Liver (tissue), 9 donors: ENCODE results near the gene RAD54L2. TPM values are rescaled to one million over a fixed set of nuclear protein-coding genes. Genes with fewer than 3 reads are reported as not detected.

Source experiments
- DNase-seq: peaks from one replicate; pipeline ENCODE4 v3.0.0-alpha.2; 2017; ENCODE audit warnings: low spot score
- H3K27ac ChIP-seq, 2 donors: one replicate each; pipeline ENCODE4 v1.7.0; 2013; ENCODE audit warnings: inconsistent platforms in 2 of 2, low read length in 2 of 2, control low read depth in 1 of 2, low read depth in 1 of 2, mild to moderate bottlenecking in 1 of 2
- H3K27me3 ChIP-seq, 4 donors: one replicate each; pipeline versions ENCODE4 v1.6.1 to v1.7.0; 2013; ENCODE audit warnings: low read length in 3 of 4, inconsistent platforms in 1 of 4, mild to moderate bottlenecking in 1 of 4, moderate library complexity in 1 of 4; ENCODE audit not compliant: control insufficient read depth in 4 of 4, insufficient read depth in 4 of 4
- H3K36me3 ChIP-seq, 4 donors: one replicate each; pipeline versions ENCODE4 v1.6.1 to v1.7.0; 2013; ENCODE audit warnings: low read length in 3 of 4, mild to moderate bottlenecking in 3 of 4, low read depth in 1 of 4, moderate library complexity in 1 of 4; ENCODE audit not compliant: control insufficient read depth in 4 of 4, insufficient read depth in 3 of 4
- H3K4me1 ChIP-seq, 4 donors: one replicate each; pipeline versions ENCODE4 v1.6.1 to v1.7.0; 2013; ENCODE audit warnings: low read length in 3 of 4, mild to moderate bottlenecking in 3 of 4, moderate library complexity in 1 of 4; ENCODE audit not compliant: control insufficient read depth in 4 of 4, insufficient read depth in 4 of 4
- H3K4me3 ChIP-seq, 3 donors: one replicate each; pipeline versions ENCODE4 v1.6.1 to v1.7.0; 2013; ENCODE audit warnings: low read length in 3 of 3, control low read depth in 1 of 3, low read depth in 1 of 3, mild to moderate bottlenecking in 1 of 3
- H3K9ac ChIP-seq, 2 donors: one replicate each; pipeline ENCODE4 v1.7.0; 2013; ENCODE audit warnings: low read length in 2 of 2, mild to moderate bottlenecking in 2 of 2, moderate library complexity in 2 of 2, control low read depth in 1 of 2, low read depth in 1 of 2
- H3K9me3 ChIP-seq, 4 donors: one replicate each; pipeline versions ENCODE4 v1.6.1 to v1.7.0; 2013; ENCODE audit warnings: low read length in 3 of 4; ENCODE audit not compliant: control insufficient read depth in 4 of 4
- EGR1 ChIP-seq, 2 donors: IDR thresholded peaks; 2 replicates each; pipeline ENCODE4 v1.6.1; 2016 to 2018; ENCODE audit warnings: antibody characterized with exemption in 2 of 2, low read depth in 2 of 2
- FOXA1 ChIP-seq: IDR thresholded peaks from 2 replicates; pipeline ENCODE4 v1.6.1; 2016; ENCODE audit warnings: antibody characterized with exemption
- FOXA2 ChIP-seq: IDR thresholded peaks from 2 replicates; pipeline ENCODE4 v1.6.1; 2016; ENCODE audit warnings: antibody characterized with exemption
- GABPA ChIP-seq, 2 donors: IDR thresholded peaks in 1 of 2; conservative IDR thresholded peaks in 1 of 2; 2 replicates each; pipeline ENCODE4 v1.6.1; 2016; ENCODE audit warnings: antibody characterized with exemption in 2 of 2, mild to moderate bottlenecking in 1 of 2, moderate library complexity in 1 of 2
- HNF4A ChIP-seq, 2 donors: conservative IDR thresholded peaks; 2 replicates each; pipeline ENCODE4 v1.6.1; 2016; ENCODE audit warnings: antibody characterized with exemption in 2 of 2, mild to moderate bottlenecking in 2 of 2
- HNF4G ChIP-seq: IDR thresholded peaks from 2 replicates; pipeline ENCODE4 v1.6.1; 2016; ENCODE audit warnings: antibody characterized with exemption
- JUND ChIP-seq, 2 donors: IDR thresholded peaks; 2 replicates each; pipeline ENCODE4 v1.6.1; 2016; ENCODE audit warnings: antibody characterized with exemption in 2 of 2
- RAD21 ChIP-seq, 2 donors: IDR thresholded peaks; 2 replicates each; pipeline ENCODE4 v1.6.1; 2016; ENCODE audit warnings: antibody characterized with exemption in 2 of 2, mild to moderate bottlenecking in 2 of 2
- RXRA ChIP-seq, 2 donors: IDR thresholded peaks; 2 replicates each; pipeline ENCODE4 v1.6.1; 2017 to 2018; ENCODE audit warnings: antibody characterized with exemption in 2 of 2, mild to moderate bottlenecking in 1 of 2
- YY1 ChIP-seq: IDR thresholded peaks from 2 replicates; pipeline ENCODE4 v1.6.1; 2016; ENCODE audit warnings: antibody characterized with exemption, mild to moderate bottlenecking
- WGBS: extraction: QIAGEN DNeasy Blood & Tissue Kit; methylation state at CpG from one replicate; pipeline ENCODE4 v1.1.7; 2013; 5-methylcytosine and 5-hydroxymethylcytosine counted together
- polyA plus RNA-seq, 2 donors: library from polyadenylated mRNA; stranded (reverse) in 1 of 2; unstranded in 1 of 2; fragments of 200-250 nt in 1 of 2; fragments of >200 nt in 1 of 2; fragmentation: Nextera tagmentation in 1 of 2; extraction: Ambion mirVana in 1 of 2; gene quantifications; one replicate each; pipeline versions ENCODE4 v1.2.1 to v1.2.3, GENCODE V29; 2013 to 2015
- total RNA-seq, 2 donors: library from RNA; depleted of rRNA; stranded (reverse); fragments of >200 nt; gene quantifications; one replicate each; pipeline ENCODE4 v1.2.3, GENCODE V29; 2014
- TF ChIP-seq, protein P1 (sequence below): IDR thresholded peaks from 2 replicates; pipeline ENCODE4 v1.6.1; 2016; ENCODE audit warnings: antibody characterized with exemption
- TF ChIP-seq, protein P2 (sequence below): IDR thresholded peaks from 2 replicates; pipeline ENCODE4 v1.6.1; 2016; ENCODE audit warnings: antibody characterized with exemption
- TF ChIP-seq, protein P3 (sequence below): IDR thresholded peaks from 2 replicates; pipeline ENCODE4 v1.6.1; 2016; ENCODE audit warnings: antibody characterized with exemption
- TF ChIP-seq, protein P4 (sequence below): fragments of 150-350 bp; IDR thresholded peaks from 2 replicates; pipeline ENCODE4 v1.5.1; 2017; ENCODE audit warnings: improper control_type of control experiment, low read depth, low read length; ENCODE audit not compliant: missing input control
- TF ChIP-seq, protein P5 (sequence below): IDR thresholded peaks from 2 replicates; pipeline ENCODE4 v1.6.1; 2016; ENCODE audit warnings: antibody characterized with exemption, mild to moderate bottlenecking
- donor health status: healthy.
- donor health status: healthy.
- donor health status: healthy.
- donor health status: healthy.
- donor health status: healthy.

RAD54L2 gene
- total and polyA plus RNA-seq, 4 donors, result 1.9 to 25.1 (median 8.0) TPM

DNA sequence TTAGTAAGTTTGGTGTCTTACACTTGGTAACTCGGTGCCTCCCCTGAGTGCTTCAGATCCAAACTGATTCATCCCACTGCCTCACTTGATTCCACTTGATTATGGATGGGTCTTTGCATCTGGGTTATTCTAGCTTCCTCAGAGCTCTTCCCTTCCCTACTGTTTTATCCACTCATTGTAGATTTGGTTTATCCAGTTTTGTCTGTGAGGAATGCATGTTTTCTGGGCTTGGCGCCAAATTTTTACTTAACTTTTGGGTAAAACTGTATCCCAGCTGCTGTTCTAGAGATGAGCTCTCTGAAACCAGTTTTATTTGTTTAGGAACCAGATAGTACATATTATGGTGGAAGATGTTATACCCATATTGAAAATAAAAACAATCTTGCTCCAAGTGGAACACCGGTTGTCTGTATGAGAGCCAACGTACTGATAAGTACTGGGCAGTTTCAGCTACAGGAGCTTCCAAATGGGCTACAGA lies 20.9 kb downstream of the RAD54L2 start:
- 58% methylated on average over 4 of the region's 4 CpGs for WGBS
- TF ChIP-seq HNF4G (no peak), FOXA2 (no peak), RXRA (IDR thresholded peaks at IDR 0.05) (no peak), YY1 (no peak), RAD21 (IDR thresholded peaks at IDR 0.05) (no peak), JUND (IDR thresholded peaks at IDR 0.05) (no peak), FOXA1 (no peak)
- TF ChIP-seq, protein P1, sequence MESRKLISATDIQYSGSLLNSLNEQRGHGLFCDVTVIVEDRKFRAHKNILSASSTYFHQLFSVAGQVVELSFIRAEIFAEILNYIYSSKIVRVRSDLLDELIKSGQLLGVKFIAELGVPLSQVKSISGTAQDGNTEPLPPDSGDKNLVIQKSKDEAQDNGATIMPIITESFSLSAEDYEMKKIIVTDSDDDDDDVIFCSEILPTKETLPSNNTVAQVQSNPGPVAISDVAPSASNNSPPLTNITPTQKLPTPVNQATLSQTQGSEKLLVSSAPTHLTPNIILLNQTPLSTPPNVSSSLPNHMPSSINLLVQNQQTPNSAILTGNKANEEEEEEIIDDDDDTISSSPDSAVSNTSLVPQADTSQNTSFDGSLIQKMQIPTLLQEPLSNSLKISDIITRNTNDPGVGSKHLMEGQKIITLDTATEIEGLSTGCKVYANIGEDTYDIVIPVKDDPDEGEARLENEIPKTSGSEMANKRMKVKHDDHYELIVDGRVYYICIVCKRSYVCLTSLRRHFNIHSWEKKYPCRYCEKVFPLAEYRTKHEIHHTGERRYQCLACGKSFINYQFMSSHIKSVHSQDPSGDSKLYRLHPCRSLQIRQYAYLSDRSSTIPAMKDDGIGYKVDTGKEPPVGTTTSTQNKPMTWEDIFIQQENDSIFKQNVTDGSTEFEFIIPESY, result no peak
- TF ChIP-seq, protein P2, sequence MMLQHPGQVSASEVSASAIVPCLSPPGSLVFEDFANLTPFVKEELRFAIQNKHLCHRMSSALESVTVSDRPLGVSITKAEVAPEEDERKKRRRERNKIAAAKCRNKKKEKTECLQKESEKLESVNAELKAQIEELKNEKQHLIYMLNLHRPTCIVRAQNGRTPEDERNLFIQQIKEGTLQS, result no peak
- TF ChIP-seq, protein P3, sequence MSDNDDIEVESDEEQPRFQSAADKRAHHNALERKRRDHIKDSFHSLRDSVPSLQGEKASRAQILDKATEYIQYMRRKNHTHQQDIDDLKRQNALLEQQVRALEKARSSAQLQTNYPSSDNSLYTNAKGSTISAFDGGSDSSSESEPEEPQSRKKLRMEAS, result no peak
- Histone ChIP-seq H3K36me3 (peaks cover 0 to 8% (median 4%) of the 10 kb centered on the region in 4 donors), H3K9me3 (no peaks in the 10 kb centered on the region), H3K4me1 (peaks cover 0 to 29% (median 8%) of the 10 kb centered on the region in 4 donors), H3K27ac (no peak overlapping the region), H3K4me3 (no peak overlapping the region), H3K27me3 (no peaks in the 10 kb centered on the region), H3K9ac (no peak overlapping the region)
- DNase-seq, result no peak

DNA sequence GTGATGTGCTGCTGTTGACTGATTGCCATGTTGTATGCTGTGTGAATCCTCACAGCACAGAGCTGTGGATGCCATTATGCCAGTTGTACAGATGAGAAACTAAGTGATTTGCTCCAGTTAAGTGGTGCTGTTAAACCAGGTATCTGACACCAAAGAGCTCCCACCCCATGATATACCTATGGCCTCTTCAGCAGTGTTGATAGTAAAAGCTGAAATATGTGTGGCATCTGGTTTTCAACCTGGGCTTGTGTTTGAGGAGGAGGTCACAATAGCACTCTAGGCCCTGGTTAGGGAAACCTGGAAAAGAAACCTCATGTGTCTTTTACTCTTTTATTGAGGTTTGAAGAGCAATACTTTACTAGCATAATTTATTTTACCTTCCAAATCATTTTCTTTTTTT lies 21.4 kb downstream of the RAD54L2 start:
- no peak overlapping the region for H3K9ac ChIP-seq
- no peak for DNase-seq
- no peak overlapping the region for H3K4me3 ChIP-seq
- H3K27me3 ChIP-seq, result no peaks in the 10 kb centered on the region
- H3K27ac ChIP-seq, result no peak overlapping the region
- peaks cover 0 to 8% (median 3%) of the 10 kb centered on the region in 4 donors for H3K36me3 ChIP-seq
- H3K9me3 ChIP-seq, result no peaks in the 10 kb centered on the region
- peaks cover 0 to 31% (median 8%) of the 10 kb centered on the region in 4 donors for H3K4me1 ChIP-seq
- TF ChIP-seq, protein P4, sequence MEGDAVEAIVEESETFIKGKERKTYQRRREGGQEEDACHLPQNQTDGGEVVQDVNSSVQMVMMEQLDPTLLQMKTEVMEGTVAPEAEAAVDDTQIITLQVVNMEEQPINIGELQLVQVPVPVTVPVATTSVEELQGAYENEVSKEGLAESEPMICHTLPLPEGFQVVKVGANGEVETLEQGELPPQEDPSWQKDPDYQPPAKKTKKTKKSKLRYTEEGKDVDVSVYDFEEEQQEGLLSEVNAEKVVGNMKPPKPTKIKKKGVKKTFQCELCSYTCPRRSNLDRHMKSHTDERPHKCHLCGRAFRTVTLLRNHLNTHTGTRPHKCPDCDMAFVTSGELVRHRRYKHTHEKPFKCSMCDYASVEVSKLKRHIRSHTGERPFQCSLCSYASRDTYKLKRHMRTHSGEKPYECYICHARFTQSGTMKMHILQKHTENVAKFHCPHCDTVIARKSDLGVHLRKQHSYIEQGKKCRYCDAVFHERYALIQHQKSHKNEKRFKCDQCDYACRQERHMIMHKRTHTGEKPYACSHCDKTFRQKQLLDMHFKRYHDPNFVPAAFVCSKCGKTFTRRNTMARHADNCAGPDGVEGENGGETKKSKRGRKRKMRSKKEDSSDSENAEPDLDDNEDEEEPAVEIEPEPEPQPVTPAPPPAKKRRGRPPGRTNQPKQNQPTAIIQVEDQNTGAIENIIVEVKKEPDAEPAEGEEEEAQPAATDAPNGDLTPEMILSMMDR, result no peak
- TF ChIP-seq RAD21 (IDR thresholded peaks at IDR 0.05) (no peak), JUND (IDR thresholded peaks at IDR 0.05) (no peak), EGR1 (IDR thresholded peaks at IDR 0.05; ENCODE audit: low read depth in 2 of 2) (no peak), HNF4A (conservative IDR thresholded peaks at IDR 0.05) (no peak), FOXA2 (no peak), GABPA (IDR thresholded peaks at IDR 0.05 in 1 of 2, conservative IDR thresholded peaks at IDR 0.05 in 1 of 2) (no peak), YY1 (no peak)
- TF ChIP-seq, protein P2, result no peak
- TF ChIP-seq, protein P5, sequence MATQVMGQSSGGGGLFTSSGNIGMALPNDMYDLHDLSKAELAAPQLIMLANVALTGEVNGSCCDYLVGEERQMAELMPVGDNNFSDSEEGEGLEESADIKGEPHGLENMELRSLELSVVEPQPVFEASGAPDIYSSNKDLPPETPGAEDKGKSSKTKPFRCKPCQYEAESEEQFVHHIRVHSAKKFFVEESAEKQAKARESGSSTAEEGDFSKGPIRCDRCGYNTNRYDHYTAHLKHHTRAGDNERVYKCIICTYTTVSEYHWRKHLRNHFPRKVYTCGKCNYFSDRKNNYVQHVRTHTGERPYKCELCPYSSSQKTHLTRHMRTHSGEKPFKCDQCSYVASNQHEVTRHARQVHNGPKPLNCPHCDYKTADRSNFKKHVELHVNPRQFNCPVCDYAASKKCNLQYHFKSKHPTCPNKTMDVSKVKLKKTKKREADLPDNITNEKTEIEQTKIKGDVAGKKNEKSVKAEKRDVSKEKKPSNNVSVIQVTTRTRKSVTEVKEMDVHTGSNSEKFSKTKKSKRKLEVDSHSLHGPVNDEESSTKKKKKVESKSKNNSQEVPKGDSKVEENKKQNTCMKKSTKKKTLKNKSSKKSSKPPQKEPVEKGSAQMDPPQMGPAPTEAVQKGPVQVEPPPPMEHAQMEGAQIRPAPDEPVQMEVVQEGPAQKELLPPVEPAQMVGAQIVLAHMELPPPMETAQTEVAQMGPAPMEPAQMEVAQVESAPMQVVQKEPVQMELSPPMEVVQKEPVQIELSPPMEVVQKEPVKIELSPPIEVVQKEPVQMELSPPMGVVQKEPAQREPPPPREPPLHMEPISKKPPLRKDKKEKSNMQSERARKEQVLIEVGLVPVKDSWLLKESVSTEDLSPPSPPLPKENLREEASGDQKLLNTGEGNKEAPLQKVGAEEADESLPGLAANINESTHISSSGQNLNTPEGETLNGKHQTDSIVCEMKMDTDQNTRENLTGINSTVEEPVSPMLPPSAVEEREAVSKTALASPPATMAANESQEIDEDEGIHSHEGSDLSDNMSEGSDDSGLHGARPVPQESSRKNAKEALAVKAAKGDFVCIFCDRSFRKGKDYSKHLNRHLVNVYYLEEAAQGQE, result no peak
- TF ChIP-seq, protein P3, result no peak
